Left forelimb (tissue), 1 donor: Measurements from ENCODE around the gene UBE2E2.
"Not testable (repeated sequence)": the region's sequence is repeated elsewhere in the genome, so short reads cannot be mapped to it uniquely, and the experiment has no call there.

Source experiments
- DNase-seq: peaks from one replicate; pipeline ENCODE4 v3.0.0-alpha.2; 2018; ENCODE audit warnings: low spot score

Gene UBE2E2

GRCh38 chr3:23202921-23203707 lies at the start of gene UBE2E2:
UBE2E2 (plus strand) TSS chr3:23203327.
- peak; percentile 88 for DNase-seq

GRCh38 chr3:23153436-23153835 lies 49.7 kb upstream of the UBE2E2 start:
- DNase-seq = no peak

- no peak for DNase-seq
These were observed 45.8 kb upstream of the UBE2E2 start for GRCh38 chr3:23157331-23157730.

- DNase-seq = no peak
These were observed 43.2 kb upstream of the UBE2E2 start for GRCh38 chr3:23159929-23160328.

GRCh38 chr3:23161308-23161707 lies 41.8 kb upstream of the UBE2E2 start:
- DNase-seq = no peak

- DNase-seq = no peak
These were observed 41.1 kb upstream of the UBE2E2 start for GRCh38 chr3:23161896-23162570.

- no peak for DNase-seq
These were observed 40.2 kb upstream of the UBE2E2 start for GRCh38 chr3:23162934-23163333.

GRCh38 chr3:23164746-23165145 lies 38.4 kb upstream of the UBE2E2 start:
- DNase-seq = no peak

- no peak for DNase-seq
These were observed 37.6 kb upstream of the UBE2E2 start for GRCh38 chr3:23165571-23165970.

GRCh38 chr3:23166276-23166675 lies 36.9 kb upstream of the UBE2E2 start:
- DNase-seq = no peak

- DNase-seq = no peak
These were observed 36.3 kb upstream of the UBE2E2 start for GRCh38 chr3:23166845-23167244.

- DNase-seq = no peak
These were observed 33.6 kb upstream of the UBE2E2 start for GRCh38 chr3:23169551-23169950.

- no peak for DNase-seq
These were observed 32.8 kb upstream of the UBE2E2 start for GRCh38 chr3:23170291-23170690.

GRCh38 chr3:23172059-23172458 lies 31.1 kb upstream of the UBE2E2 start:
- no peak for DNase-seq

- no peak for DNase-seq
These were observed 28.6 kb upstream of the UBE2E2 start for GRCh38 chr3:23174426-23175039.

- no peak for DNase-seq
These were observed 27.6 kb upstream of the UBE2E2 start for GRCh38 chr3:23175341-23176083.

GRCh38 chr3:23176839-23177238 lies 26.3 kb upstream of the UBE2E2 start:
- DNase-seq = not testable (repeated sequence)

GRCh38 chr3:23182996-23183513 lies 20.1 kb upstream of the UBE2E2 start:
- no peak for DNase-seq

GRCh38 chr3:23183731-23184130 lies 19.4 kb upstream of the UBE2E2 start:
- DNase-seq = no peak

GRCh38 chr3:23185861-23186260 lies 17.3 kb upstream of the UBE2E2 start:
- DNase-seq = no peak

GRCh38 chr3:23189187-23189586 lies 13.9 kb upstream of the UBE2E2 start:
- DNase-seq = no peak

GRCh38 chr3:23192816-23193215 lies 10.3 kb upstream of the UBE2E2 start:
- DNase-seq = no peak
